ENCODE data around the gene PHC2. TPM values are rescaled to one million over a fixed set of nuclear protein-coding genes. Genes with fewer than 3 reads are reported as not detected.

Gene PHC2
- total RNA-seq, 1 experiment from 2014 or later, result 176 TPM

GRCh38 chr1:33370301-33370700 lies 60.6 kb downstream of the PHC2 start:
- no peaks in the 10 kb centered on the region for H3K9me3 ChIP-seq (ENCODE audit: control insufficient read depth in 1 of 2, insufficient read depth in 1 of 2, low read depth in 1 of 2, low read length in 2 of 2)
- H3K27me3 ChIP-seq (ENCODE audit: insufficient read depth, low read length), result no peaks in the 10 kb centered on the region
- no peak for ATAC-seq
- no TSS peak for BruUV-seq (replicated peaks)
- ChIA-PET RAD21 (ENCODE audit: low non-redundant PET in 1 of 2, low total read pairs in 2 of 2, uncharacterized antibody in 2 of 2, unreplicated experiment in 2 of 2) (no interaction called here), CTCF (no interaction called here), POLR2A (no interaction called here)
- H2AFZ ChIP-seq (ENCODE audit: low read depth, low read length, poor library complexity, severe bottlenecking), result no peak overlapping the region
- H3K4me3 ChIP-seq (replicated peaks in 1 of 2; ENCODE audit: low read depth in 1 of 2, low read length in 2 of 2), result no peak overlapping the region
- H3K4me2 ChIP-seq (ENCODE audit: low read length), result no peak overlapping the region
- no peak overlapping the region; the same call in 1 of the 2 replicates for H3K27ac ChIP-seq (ENCODE audit: low read depth, low read length)
- TF ChIP-seq POLR2AphosphoS5 (IDR thresholded peaks at IDR 0.05; ENCODE audit: low read depth, low read length), result no peak
- TF ChIP-seq FOSL1 (IDR thresholded peaks at IDR 0.05; ENCODE audit: low read depth), result no peak
- no peak for TF ChIP-seq EZH2 (IDR thresholded peaks at IDR 0.05)
- TF ChIP-seq JUND (IDR thresholded peaks at IDR 0.05), result no peak
- TF ChIP-seq POLR2A (IDR thresholded peaks at IDR 0.05; ENCODE audit: borderline replicate concordance, extremely low read depth, insufficient read depth, insufficient read length), result no peak
- 0 out of 4 replicates have a peak, but pooled peaks cover 0 to 3% of the 10 kb centered on the region in 2 experiments for H3K4me1 ChIP-seq (ENCODE audit: control insufficient read depth in 1 of 2, insufficient read depth in 2 of 2, low read length in 2 of 2)
- intact Hi-C loops (cut with micrococcal nuclease), result no loop called here
- DNase-seq (ENCODE audit: low read depth, low spot score), result no peak
- peaks cover 36 to 75% of the 10 kb centered on the region in 2 experiments; a peak in 3 of 4 replicates for H3K36me3 ChIP-seq (ENCODE audit: control insufficient read depth in 1 of 2, insufficient read depth in 2 of 2, low read length in 2 of 2)
- H3K79me2 ChIP-seq (ENCODE audit: insufficient read depth, low read length), result no peaks in the 10 kb centered on the region; the same call in 1 of the 2 replicates
- no peaks in the 10 kb centered on the region for H3K9me2 ChIP-seq (ENCODE audit: insufficient read depth)
- no peaks in the 10 kb centered on the region for H4K20me1 ChIP-seq (ENCODE audit: insufficient read depth)
- no peak overlapping the region for H3K9ac ChIP-seq (ENCODE audit: low read length)

DNA sequence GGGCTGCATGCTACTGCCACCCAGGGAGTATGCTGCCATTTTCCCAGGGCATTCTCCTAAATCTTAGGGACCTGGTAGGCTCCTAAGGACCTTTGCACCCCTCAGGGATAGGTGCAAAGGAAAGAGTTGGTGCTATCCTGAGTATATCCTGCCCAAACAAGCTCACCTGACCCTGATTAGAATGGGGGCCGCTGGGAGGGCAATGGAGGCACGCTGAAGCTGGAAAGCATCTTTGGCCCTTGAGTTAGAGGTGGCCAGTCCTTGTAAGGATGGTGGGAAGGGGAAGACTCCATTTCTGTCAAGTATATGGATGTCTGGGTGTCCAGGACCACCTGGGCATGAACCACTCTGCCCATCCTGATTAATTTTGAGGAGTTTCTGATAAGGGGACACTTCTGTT lies 61.1 kb downstream of the PHC2 start:
- no peak for ATAC-seq
- intact Hi-C loops (cut with micrococcal nuclease), result loop anchor here (2.0 to 10.0 kb wide), 3 partner anchors 103 to 243 kb away; partner anchors contain the start of gene ZSCAN20
- Histone ChIP-seq H3K27ac (ENCODE audit: low read depth, low read length) (no peak overlapping the region), H3K4me3 (replicated peaks in 1 of 2; ENCODE audit: low read depth in 1 of 2, low read length in 2 of 2) (no peak overlapping the region), H2AFZ (ENCODE audit: low read depth, low read length, poor library complexity, severe bottlenecking) (no peak overlapping the region), H3K79me2 (ENCODE audit: insufficient read depth, low read length) (no peaks in the 10 kb centered on the region; the same call in 1 of the 2 replicates), H3K27me3 (ENCODE audit: insufficient read depth, low read length) (no peaks in the 10 kb centered on the region), H3K9ac (ENCODE audit: low read length) (no peak overlapping the region), H3K4me2 (ENCODE audit: low read length) (no peak overlapping the region), H3K36me3 (ENCODE audit: control insufficient read depth in 1 of 2, insufficient read depth in 2 of 2, low read length in 2 of 2) (peaks cover 36 to 76% of the 10 kb centered on the region in 2 experiments; a peak in 3 of 4 replicates), H3K4me1 (ENCODE audit: control insufficient read depth in 1 of 2, insufficient read depth in 2 of 2, low read length in 2 of 2) (0 out of 4 replicates have a peak, but pooled peaks cover 0 to 3% of the 10 kb centered on the region in 2 experiments), H3K9me2 (ENCODE audit: insufficient read depth) (no peaks in the 10 kb centered on the region), H3K9me3 (ENCODE audit: control insufficient read depth in 1 of 2, insufficient read depth in 1 of 2, low read depth in 1 of 2, low read length in 2 of 2) (no peaks in the 10 kb centered on the region), H4K20me1 (ENCODE audit: insufficient read depth) (no peaks in the 10 kb centered on the region)
- BruUV-seq (replicated peaks), result no TSS peak
- no peak for DNase-seq (ENCODE audit: low read depth, low spot score)
- TF ChIP-seq POLR2AphosphoS5 (IDR thresholded peaks at IDR 0.05; ENCODE audit: low read depth, low read length), result no peak
- no peak for TF ChIP-seq EGR1 (IDR thresholded peaks at IDR 0.05; ENCODE audit: low read depth)
- no peak for TF ChIP-seq FOSL1 (IDR thresholded peaks at IDR 0.05; ENCODE audit: low read depth)
- TF ChIP-seq, protein P1, sequence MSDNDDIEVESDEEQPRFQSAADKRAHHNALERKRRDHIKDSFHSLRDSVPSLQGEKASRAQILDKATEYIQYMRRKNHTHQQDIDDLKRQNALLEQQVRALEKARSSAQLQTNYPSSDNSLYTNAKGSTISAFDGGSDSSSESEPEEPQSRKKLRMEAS (IDR thresholded peaks at IDR 0.05), result no peak
- no peak for TF ChIP-seq ELF1 (IDR thresholded peaks at IDR 0.05; ENCODE audit: borderline replicate concordance, low read depth)
- no peak for TF ChIP-seq SIN3A (IDR thresholded peaks at IDR 0.05; ENCODE audit: low read depth)
- no peak for TF ChIP-seq REST (IDR thresholded peaks at IDR 0.05; ENCODE audit: low read depth)
- no peak for TF ChIP-seq EZH2 (IDR thresholded peaks at IDR 0.05)
- TF ChIP-seq, protein P2, sequence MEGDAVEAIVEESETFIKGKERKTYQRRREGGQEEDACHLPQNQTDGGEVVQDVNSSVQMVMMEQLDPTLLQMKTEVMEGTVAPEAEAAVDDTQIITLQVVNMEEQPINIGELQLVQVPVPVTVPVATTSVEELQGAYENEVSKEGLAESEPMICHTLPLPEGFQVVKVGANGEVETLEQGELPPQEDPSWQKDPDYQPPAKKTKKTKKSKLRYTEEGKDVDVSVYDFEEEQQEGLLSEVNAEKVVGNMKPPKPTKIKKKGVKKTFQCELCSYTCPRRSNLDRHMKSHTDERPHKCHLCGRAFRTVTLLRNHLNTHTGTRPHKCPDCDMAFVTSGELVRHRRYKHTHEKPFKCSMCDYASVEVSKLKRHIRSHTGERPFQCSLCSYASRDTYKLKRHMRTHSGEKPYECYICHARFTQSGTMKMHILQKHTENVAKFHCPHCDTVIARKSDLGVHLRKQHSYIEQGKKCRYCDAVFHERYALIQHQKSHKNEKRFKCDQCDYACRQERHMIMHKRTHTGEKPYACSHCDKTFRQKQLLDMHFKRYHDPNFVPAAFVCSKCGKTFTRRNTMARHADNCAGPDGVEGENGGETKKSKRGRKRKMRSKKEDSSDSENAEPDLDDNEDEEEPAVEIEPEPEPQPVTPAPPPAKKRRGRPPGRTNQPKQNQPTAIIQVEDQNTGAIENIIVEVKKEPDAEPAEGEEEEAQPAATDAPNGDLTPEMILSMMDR (IDR thresholded peaks at IDR 0.05 in 2 of 3, conservative IDR thresholded peaks at IDR 0.05 in 1 of 3; ENCODE audit: borderline replicate concordance in 1 of 3, insufficient read depth in 1 of 3, low read depth in 2 of 3, low read length in 2 of 3), result no peak
- no peak for TF ChIP-seq CEBPB (IDR thresholded peaks at IDR 0.05; ENCODE audit: low read depth)
- no peak for TF ChIP-seq CBX3 (IDR thresholded peaks at IDR 0.05; ENCODE audit: low read depth)
- no peak for TF ChIP-seq ZFX (IDR thresholded peaks at IDR 0.05)
- no peak for TF ChIP-seq SP1 (IDR thresholded peaks at IDR 0.05; ENCODE audit: low read depth)
- no peak for TF ChIP-seq RAD21 (IDR thresholded peaks at IDR 0.05; ENCODE audit: low read depth)
- TF ChIP-seq ZNF274 (IDR thresholded peaks at IDR 0.05; ENCODE audit: low read depth, low read length), result no peak
- POLR2A ChIA-PET, result no interaction called here
- CTCF ChIA-PET, result interaction anchor here (0.7 kb wide), 1 partner anchor 18 kb away, joined by 4 read pairs; no protein-coding TSS in a partner anchor
- RAD21 ChIA-PET (ENCODE audit: low non-redundant PET in 1 of 2, low total read pairs in 2 of 2, uncharacterized antibody in 2 of 2, unreplicated experiment in 2 of 2), result no interaction called here

Measured in HCT116 (cell line).